NCI-H1092 (cell line): ENCODE results near the gene SCAMP3.

Experiments
- DNase-seq: peaks from one replicate; lab custom pipeline; 2025; lab: John Stamatoyannopoulos, UW

Gene SCAMP3

GRCh38 chr1:155285631-155286044 lies 23.5 kb upstream of the SCAMP3 start:
- no peak for DNase-seq

DNA sequence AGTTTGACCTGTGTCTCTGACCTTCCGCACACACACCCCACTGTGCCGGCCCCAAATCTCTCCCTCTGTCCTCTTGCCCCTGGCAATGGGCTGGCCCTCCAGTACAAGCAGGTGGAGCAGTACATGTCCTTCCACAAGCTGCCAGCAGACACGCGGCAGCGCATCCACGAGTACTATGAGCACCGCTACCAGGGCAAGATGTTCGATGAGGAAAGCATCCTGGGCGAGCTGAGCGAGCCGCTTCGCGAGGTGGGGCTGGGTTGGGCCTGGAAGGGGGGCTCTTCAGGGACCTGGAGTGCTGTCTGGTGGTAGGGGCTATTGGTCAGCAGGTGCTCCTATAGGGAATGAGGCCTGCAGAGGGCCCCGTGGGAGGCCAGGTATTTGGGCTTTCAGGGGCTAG lies 22.9 kb upstream of the SCAMP3 start:
- DNase-seq, result no peak

- no peak for DNase-seq
Measured at GRCh38 chr1:155284476-155284875, 22.3 kb upstream of the SCAMP3 start.

DNA sequence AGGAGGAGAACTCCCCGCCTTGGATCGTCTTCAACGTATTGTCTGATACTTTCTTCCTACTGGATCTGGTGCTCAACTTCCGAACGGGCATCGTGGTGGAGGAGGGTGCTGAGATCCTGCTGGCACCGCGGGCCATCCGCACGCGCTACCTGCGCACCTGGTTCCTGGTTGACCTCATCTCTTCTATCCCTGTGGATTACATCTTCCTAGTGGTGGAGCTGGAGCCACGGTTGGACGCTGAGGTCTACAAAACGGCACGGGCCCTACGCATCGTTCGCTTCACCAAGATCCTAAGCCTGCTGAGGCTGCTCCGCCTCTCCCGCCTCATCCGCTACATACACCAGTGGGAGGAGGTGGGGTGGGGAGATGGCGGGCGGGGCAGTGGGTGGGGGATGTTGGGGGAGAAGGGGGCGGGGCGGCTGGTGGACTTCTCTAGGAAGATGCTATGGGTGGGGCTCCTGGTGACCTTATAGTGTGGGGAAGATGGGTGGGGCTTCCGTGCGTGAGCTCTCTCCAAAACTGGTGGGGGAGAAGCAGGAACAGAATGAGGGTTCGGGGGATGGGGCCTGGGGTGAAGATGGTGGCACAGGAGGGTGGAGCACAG lies 20.4 kb upstream of the SCAMP3 start:
- no peak for DNase-seq

GRCh38 chr1:155279268-155279667 lies 17.1 kb upstream of the SCAMP3 start:
- DNase-seq, result no peak

- DNase-seq, result no peak
Measured at GRCh38 chr1:155278689-155279160, 16.6 kb upstream of the SCAMP3 start.

DNA sequence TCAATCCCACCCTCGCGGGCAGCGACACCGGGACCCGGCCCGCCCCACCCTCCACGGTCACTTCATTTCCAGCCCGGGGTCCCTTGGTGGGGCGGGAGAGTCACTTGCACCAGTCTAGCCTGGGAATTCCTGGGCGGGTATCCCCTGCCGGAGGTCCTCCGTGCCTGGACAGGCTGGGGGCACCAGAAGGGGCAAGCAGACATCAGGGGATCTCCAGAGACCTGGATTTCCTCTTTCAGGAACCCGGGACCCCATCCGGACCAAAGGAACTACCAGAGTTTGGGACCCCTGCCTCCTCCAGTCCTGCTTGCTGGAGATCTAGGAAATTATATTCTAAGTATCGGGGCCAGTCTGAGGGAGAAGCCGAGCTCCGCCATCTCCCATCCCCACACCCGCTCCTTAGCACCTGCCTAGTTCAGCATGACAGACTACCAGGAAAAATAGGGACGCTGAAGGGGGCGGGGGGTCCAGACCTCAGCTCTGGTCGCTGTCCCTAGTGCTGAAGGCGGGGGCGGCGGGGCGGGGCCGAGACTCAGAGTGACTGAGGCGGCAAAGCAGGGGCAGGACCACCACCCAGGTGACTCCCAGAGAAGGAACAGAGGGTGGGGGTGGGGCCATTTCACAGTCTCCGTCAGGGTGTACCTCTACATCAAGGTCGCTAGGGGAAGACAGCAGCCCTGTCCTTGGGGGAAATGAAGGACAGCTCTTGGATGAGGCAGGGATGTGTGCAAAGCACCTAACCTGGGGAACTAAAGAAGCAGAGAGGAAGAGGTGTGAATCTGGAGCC lies 15.9 kb upstream of the SCAMP3 start:
- DNase-seq, result peak; percentile 73

- DNase-seq, result peak; percentile 99
Measured at GRCh38 chr1:155277070-155277901, 15.1 kb upstream of the SCAMP3 start, which contains the start of gene HCN3. HCN3 (plus strand) TSS chr1:155277463; CDS start chr1:155277591, 128 bp downstream.

GRCh38 chr1:155273343-155274245 lies 11.4 kb upstream of the SCAMP3 start, which contains the start of gene CLK2:
CLK2 (minus strand) TSS chr1:155273504; CDS start chr1:155270977, 2,527 bp downstream.
- peak; percentile 98 for DNase-seq

GRCh38 chr1:155272466-155273342 lies 10.5 kb upstream of the SCAMP3 start:
- peak; percentile 71 for DNase-seq

- no peak for DNase-seq
Measured at GRCh38 chr1:155269381-155269780, 7.2 kb upstream of the SCAMP3 start.

GRCh38 chr1:155268630-155269029 lies 6.5 kb upstream of the SCAMP3 start:
- no peak for DNase-seq

DNA sequence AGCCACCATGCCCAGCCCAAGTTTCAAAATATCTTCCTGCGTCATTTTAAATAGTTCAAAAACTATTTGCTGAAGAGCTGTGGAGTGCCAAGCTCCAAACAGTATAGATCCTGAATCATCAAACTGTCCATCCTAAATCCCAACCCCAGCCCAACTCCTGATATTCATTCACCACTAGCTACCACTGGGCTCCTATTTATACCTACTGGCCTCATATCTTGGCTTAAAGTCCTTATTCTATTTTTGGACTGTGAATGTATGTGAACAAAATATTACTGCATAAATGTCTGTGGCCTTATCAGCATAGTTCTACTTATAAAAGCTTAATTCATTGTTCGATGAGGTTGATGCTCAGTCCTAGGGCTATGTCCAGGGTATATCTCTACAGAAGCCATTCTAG lies 5.2 kb upstream of the SCAMP3 start:
- DNase-seq, result no peak

DNA sequence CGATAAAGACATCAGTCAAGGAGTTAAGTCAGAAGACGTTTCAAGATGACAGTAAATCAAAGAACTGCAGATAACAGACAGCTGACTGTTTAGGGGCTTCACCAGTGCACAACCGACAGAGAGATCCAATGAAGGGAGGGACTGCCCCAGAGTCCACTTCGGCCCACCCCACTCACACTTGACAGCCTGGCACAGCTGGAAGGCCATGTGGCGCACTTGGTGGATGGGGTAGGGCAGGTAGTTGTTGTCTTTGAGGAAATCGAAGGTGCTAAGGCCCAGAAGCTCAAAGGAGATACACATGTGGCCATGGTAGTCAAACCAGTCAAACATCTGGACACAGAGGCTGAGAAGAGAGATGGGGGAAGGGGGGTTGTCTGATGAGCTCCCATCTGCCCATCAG lies 4.4 kb upstream of the SCAMP3 start:
- no peak for DNase-seq

DNA sequence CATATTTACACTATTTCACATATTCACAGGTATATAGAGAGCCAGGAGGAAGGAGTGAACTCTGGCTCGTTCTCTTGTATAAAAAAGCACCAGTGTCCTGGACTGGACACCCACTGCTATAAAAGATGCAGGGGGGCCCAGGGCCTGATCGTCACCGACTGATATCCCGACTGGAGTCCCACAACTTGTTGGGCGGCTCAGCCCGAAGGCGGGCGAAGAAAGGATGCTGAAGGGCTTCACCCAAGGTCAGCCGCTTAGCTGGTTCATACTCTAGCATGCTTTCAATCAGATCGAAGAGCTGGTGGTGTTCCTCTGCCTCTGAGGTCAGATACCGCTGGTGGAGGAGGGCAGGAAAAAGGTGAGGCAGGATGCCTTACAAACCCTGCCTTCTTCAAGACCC lies 907 bp upstream of the SCAMP3 start:
- no peak for DNase-seq

DNA sequence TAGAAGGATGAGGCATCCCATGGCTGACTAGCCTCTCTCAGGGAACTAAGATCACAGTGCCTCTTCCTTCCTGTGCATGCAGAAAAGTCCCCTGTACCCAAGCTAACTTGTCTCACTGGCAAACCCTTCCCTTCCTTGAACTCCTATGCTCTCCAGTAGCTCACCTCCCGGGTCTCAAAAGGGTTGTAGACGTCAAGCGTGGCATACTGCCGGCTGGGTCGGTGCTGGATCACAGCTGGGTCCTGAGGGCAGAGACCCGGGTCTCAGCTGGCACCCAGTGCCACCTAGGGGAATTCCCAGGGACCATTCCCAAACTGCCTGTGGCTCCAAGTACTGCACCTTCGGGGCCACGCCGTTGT lies 688 bp downstream of the SCAMP3 start:
- DNase-seq, result no peak

GRCh38 chr1:155260276-155260675 lies 1.9 kb downstream of the SCAMP3 start:
- DNase-seq, result no peak

GRCh38 chr1:155256058-155256852 lies 5.9 kb downstream of the SCAMP3 start:
- no peak for DNase-seq

DNA sequence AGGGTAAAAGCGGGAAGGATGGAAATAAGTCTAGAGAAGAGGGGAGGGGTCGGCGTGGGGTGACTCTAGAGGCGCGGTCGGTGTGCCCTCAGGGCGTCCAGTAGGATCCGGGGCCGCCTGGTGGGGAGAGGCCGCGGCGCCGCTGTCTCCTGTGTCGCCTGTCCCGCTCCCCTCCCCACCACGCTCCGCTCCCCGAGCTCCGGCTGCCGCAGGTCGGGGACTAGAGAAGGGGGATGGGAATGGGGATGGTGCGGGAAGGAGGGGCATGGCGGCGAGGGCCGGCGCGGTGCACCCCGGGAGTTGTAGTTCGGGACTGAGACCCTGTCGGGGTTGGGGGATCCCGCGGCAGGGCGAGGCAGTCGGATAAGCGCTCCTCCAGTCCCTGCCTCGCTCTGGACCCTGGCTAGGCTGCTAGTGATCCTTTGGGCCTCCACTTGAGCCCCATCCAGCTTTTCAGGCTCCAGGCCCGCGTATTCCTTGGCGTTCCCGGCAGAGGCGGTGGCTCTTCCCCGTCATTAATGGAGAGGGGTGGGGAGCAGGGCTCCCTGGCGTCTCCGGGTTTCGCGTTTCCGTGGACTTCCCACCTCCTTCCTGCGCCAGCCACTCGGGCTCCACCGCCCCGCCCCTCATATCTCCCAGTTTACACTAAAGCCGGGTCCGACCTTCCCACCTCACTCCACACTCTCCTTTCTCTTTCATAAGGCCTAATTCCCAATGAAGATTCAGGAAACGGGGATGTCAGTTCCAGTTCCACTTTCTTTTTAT lies 6.7 kb downstream of the SCAMP3 start, which contains the start of gene ENTREP3:
ENTREP3 (minus strand) TSS at position 241 of the 765 bp plus-strand sequence. CDS start 606 bp downstream, outside the sequence.
- DNase-seq, result peak; percentile 78
